Measurements from ENCODE around the gene TP53AIP1. TPM values are rescaled to one million over a fixed set of nuclear protein-coding genes. Genes with fewer than 3 reads are reported as not detected.

TP53AIP1 gene
- total RNA-seq, 3 donors from 2014 or later: 0.25 to 0.55 (median 0.36) TPM

- intact Hi-C loops (cut with DNase I, micrococcal nuclease): no loop called here
- no peak for TF ChIP-seq CTCF (IDR thresholded peaks at IDR 0.05)
- Histone ChIP-seq H3K9me3 (no peaks in the 10 kb centered on the region), H3K36me3 (ENCODE audit: low read depth) (no peaks in the 10 kb centered on the region), H3K4me1 (ENCODE audit: low read depth) (no peaks in the 10 kb centered on the region), H3K4me3 (no peak overlapping the region)
- ATAC-seq: no peak
- DNase-seq: peak in 1 of 3 donors; percentile 4
These were observed 31.4 kb downstream of the TP53AIP1 start for GRCh38 chr11:128911239-128911638.

- H3K4me1 ChIP-seq (ENCODE audit: low read depth): no peaks in the 10 kb centered on the region
- no peak for TF ChIP-seq CTCF (IDR thresholded peaks at IDR 0.05)
- H3K4me3 ChIP-seq: no peak overlapping the region
- ATAC-seq (no peak), DNase-seq (no peak)
- no peaks in the 10 kb centered on the region for H3K36me3 ChIP-seq (ENCODE audit: low read depth)
- no peaks in the 10 kb centered on the region for H3K9me3 ChIP-seq
- intact Hi-C loops (cut with DNase I, micrococcal nuclease): no loop called here
These were observed 32.1 kb downstream of the TP53AIP1 start for GRCh38 chr11:128910576-128910975.

- no peaks in the 10 kb centered on the region for H3K9me3 ChIP-seq
- H3K4me1 ChIP-seq (ENCODE audit: low read depth): no peaks in the 10 kb centered on the region
- no peak for TF ChIP-seq CTCF (IDR thresholded peaks at IDR 0.05)
- intact Hi-C loops (cut with DNase I, micrococcal nuclease): no loop called here
- no peak for ATAC-seq
- DNase-seq: no peak
- H3K36me3 ChIP-seq (ENCODE audit: low read depth): no peaks in the 10 kb centered on the region
- H3K4me3 ChIP-seq: no peak overlapping the region
These were observed 33.1 kb downstream of the TP53AIP1 start for GRCh38 chr11:128909438-128910125.

- ATAC-seq (peak; percentile 56), DNase-seq (peak; percentile 58 to 82 (median 69))
- H3K9me3 ChIP-seq: no peaks in the 10 kb centered on the region
- no peak for TF ChIP-seq CTCF (IDR thresholded peaks at IDR 0.05)
- H3K4me1 ChIP-seq (ENCODE audit: low read depth): no peaks in the 10 kb centered on the region
- H3K36me3 ChIP-seq (ENCODE audit: low read depth): no peaks in the 10 kb centered on the region
- intact Hi-C loops (cut with DNase I, micrococcal nuclease): no loop called here
- no peak overlapping the region for H3K4me3 ChIP-seq
These were observed 34.1 kb downstream of the TP53AIP1 start for GRCh38 chr11:128908391-128909246.

GRCh38 chr11:128907585-128907984, 35.1 kb downstream of the TP53AIP1 start:
- Histone ChIP-seq H3K4me1 (ENCODE audit: low read depth) (no peaks in the 10 kb centered on the region), H3K36me3 (ENCODE audit: low read depth) (no peaks in the 10 kb centered on the region), H3K9me3 (no peaks in the 10 kb centered on the region), H3K4me3 (no peak overlapping the region)
- ATAC-seq: no peak
- intact Hi-C loops (cut with DNase I, micrococcal nuclease): no loop called here
- TF ChIP-seq CTCF (IDR thresholded peaks at IDR 0.05): no peak
- peak in 1 of 3 donors; percentile 5 for DNase-seq
